GM12873 (cell line): ENCODE measurements around the gene SOX13.

Experiments
- CTCF ChIP-seq: IDR thresholded peaks from 2 replicates; pipeline ENCODE4 v1.5.1; 2012; ENCODE audit warnings: low read depth, mild to moderate bottlenecking, moderate library complexity, low read length, control low read depth; ENCODE audit not compliant: insufficient read depth; ENCODE audit errors: missing control alignments

The SOX13 gene

GRCh38 chr1:204075139-204075521 is 2.2 kb downstream of the SOX13 start:
- no peak for TF ChIP-seq CTCF

- TF ChIP-seq CTCF = no peak
Measured at GRCh38 chr1:204075890-204076846, 3.3 kb downstream of the SOX13 start.

GRCh38 chr1:204076891-204077290 is 4.0 kb downstream of the SOX13 start:
- TF ChIP-seq CTCF = no peak

- no peak for TF ChIP-seq CTCF
Measured at GRCh38 chr1:204077979-204078696, 5.2 kb downstream of the SOX13 start.

- no peak for TF ChIP-seq CTCF
Measured at GRCh38 chr1:204079608-204079999, 6.7 kb downstream of the SOX13 start.

- TF ChIP-seq CTCF = no peak
Measured at GRCh38 chr1:204080163-204080903, 7.4 kb downstream of the SOX13 start.
